GM23338 (cell line): ENCODE measurements around the gene SLC16A9. TPM values are rescaled to one million over a fixed set of nuclear protein-coding genes. Genes with fewer than 3 reads are reported as not detected.

Experiments
- ATAC-seq: fragments of 200-7000 bp; cut with Tn5 transposase; 3 replicates; pipeline ENCODE4 v1.9.1; 2020
- DNase-seq: peaks from one replicate; pipeline ENCODE4 v3.0.0-alpha.2; 2015; ENCODE audit warnings: low spot score
- H2AFZ ChIP-seq: fragments of 200-600 bp; sonication (generic); 2 replicates; pipeline ENCODE4 v1.8.0; 2016; ENCODE audit warnings: antibody characterized with exemption, mild to moderate bottlenecking, moderate library complexity
- H3F3A ChIP-seq: fragments of 200-600 bp; sonication (generic); replicated peaks from 2 replicates; pipeline ENCODE4 v1.8.0; 2017; ENCODE audit warnings: antibody characterized with exemption, mixed run types, low read depth
- H3K27ac ChIP-seq: fragments of 200-600 bp; sonication (generic); 2 replicates; pipeline ENCODE4 v1.6.1; 2016; ENCODE audit warnings: low read depth
- H3K27me3 ChIP-seq: fragments of 200-600 bp; sonication (generic); 2 replicates; pipeline ENCODE4 v1.8.0; 2016; ENCODE audit warnings: mild to moderate bottlenecking, mixed run types, moderate library complexity; ENCODE audit not compliant: insufficient read depth
- H3K36me3 ChIP-seq: fragments of 200-600 bp; sonication (generic); 2 replicates; pipeline ENCODE4 v1.8.0; 2016; ENCODE audit warnings: mild to moderate bottlenecking; ENCODE audit not compliant: insufficient read depth
- H3K4me1 ChIP-seq: fragments of 200-600 bp; sonication (generic); 2 replicates; pipeline ENCODE4 v1.8.0; 2016; ENCODE audit warnings: mild to moderate bottlenecking, moderate library complexity; ENCODE audit not compliant: insufficient read depth
- H3K4me2 ChIP-seq: fragments of 200-600 bp; sonication (generic); 2 replicates; pipeline ENCODE4 v1.7.1; 2017; ENCODE audit warnings: mixed run types
- H3K4me3 ChIP-seq: fragments of 200-600 bp; sonication (generic); 2 replicates; pipeline ENCODE4 v1.6.1; 2016; ENCODE audit warnings: mixed run types
- H3K79me2 ChIP-seq: fragments of 200-600 bp; sonication (generic); replicated peaks from 2 replicates; pipeline ENCODE4 v1.8.0; 2017; ENCODE audit warnings: mild to moderate bottlenecking; ENCODE audit not compliant: insufficient read depth
- H3K9me2 ChIP-seq: fragments of 200-600 bp; sonication (generic); 2 replicates; pipeline ENCODE4 v1.8.0; 2017; ENCODE audit not compliant: insufficient read depth
- H4K20me1 ChIP-seq: fragments of 200-600 bp; sonication (generic); replicated peaks from 2 replicates; pipeline ENCODE4 v1.8.0; 2017; ENCODE audit warnings: mild to moderate bottlenecking; ENCODE audit not compliant: insufficient read depth
- H3K27ac Mint-ChIP-seq: 2 replicates; pipeline ENCODE4 v1.8.0; 2020; ENCODE audit warnings: inconsistent platforms, mild to moderate bottlenecking, moderate library complexity, mixed read lengths
- H3K27me3 Mint-ChIP-seq: 3 replicates; pipeline ENCODE4 v1.8.0; 2022; ENCODE audit warnings: low read depth, mild to moderate bottlenecking, moderate library complexity, mixed read lengths, inconsistent platforms; ENCODE audit not compliant: insufficient read depth, poor library complexity
- H3K36me3 Mint-ChIP-seq: 3 replicates; pipeline ENCODE4 v1.8.0; 2021; ENCODE audit warnings: low read depth, mild to moderate bottlenecking, inconsistent platforms, moderate library complexity, mixed read lengths
- H3K4me1 Mint-ChIP-seq: 3 replicates; pipeline ENCODE4 v1.8.0; 2020; ENCODE audit warnings: mild to moderate bottlenecking, inconsistent platforms, mixed read lengths
- H3K4me3 Mint-ChIP-seq: 3 replicates; pipeline ENCODE4 v1.8.0; 2021; ENCODE audit warnings: moderate library complexity, mild to moderate bottlenecking, inconsistent platforms, mixed read lengths
- H3K9me3 Mint-ChIP-seq: 3 replicates; pipeline ENCODE4 v1.8.0; 2020; ENCODE audit warnings: moderate library complexity, mild to moderate bottlenecking, inconsistent platforms, mixed read lengths
- EZH2 ChIP-seq: fragments of 200-600 bp; sonication (generic); IDR thresholded peaks from one replicate; pipeline ENCODE4 v1.8.0; 2017; ENCODE audit warnings: antibody characterized with exemption, mild to moderate bottlenecking, low read depth; ENCODE audit not compliant: unreplicated experiment
- EZH2phosphoT487 ChIP-seq: fragments of 200-600 bp; sonication (generic); IDR thresholded peaks from one replicate; pipeline ENCODE4 v1.8.1; 2018; ENCODE audit warnings: antibody characterized with exemption; ENCODE audit not compliant: unreplicated experiment
- JUNB ChIP-seq: IDR thresholded peaks from one replicate; pipeline ENCODE4 v1.6.1; 2016; ENCODE audit warnings: antibody characterized with exemption; ENCODE audit not compliant: unreplicated experiment
- POLR2AphosphoS5 ChIP-seq: IDR thresholded peaks from 2 replicates; pipeline ENCODE4 v1.6.1; 2016; ENCODE audit warnings: antibody characterized with exemption, low read depth
- STAT1 ChIP-seq: IDR thresholded peaks from one replicate; pipeline ENCODE4 v1.6.1; 2016; ENCODE audit warnings: antibody characterized with exemption; ENCODE audit not compliant: unreplicated experiment
- ZNF114 ChIP-seq: fragments of 250-450 bp; sonication (Bioruptor Pico); IDR thresholded peaks from 2 replicates; pipeline ENCODE4 v1.5.0; 2020; ENCODE audit warnings: mild to moderate bottlenecking, moderate library complexity
- ZNF331 ChIP-seq: fragments of 250-450 bp; sonication (Bioruptor Pico); IDR thresholded peaks from 2 replicates; pipeline ENCODE4 v1.5.0; 2020; ENCODE audit warnings: low read depth, mild to moderate bottlenecking, moderate library complexity
- polyA plus RNA-seq: library from polyadenylated mRNA; unstranded; fragments of >200 nt; fragmentation: Nextera tagmentation; extraction: Ambion mirVana; gene quantifications from 2 replicates; pipeline ENCODE4 v1.2.1, GENCODE V29; 2016
- total RNA-seq: library from RNA; depleted of rRNA; stranded (reverse); fragments of >200 nt; shearing (Covaris generic); gene quantifications from 2 replicates; pipeline ENCODE4 v1.2.3, GENCODE V29; 2014
- TF ChIP-seq, protein P1 (sequence below): fragments of 250-450 bp; sonication (Bioruptor Pico); IDR thresholded peaks from 2 replicates; pipeline ENCODE4 v1.5.0; 2020; ENCODE audit warnings: mild to moderate bottlenecking, moderate library complexity

Gene SLC16A9
- total and polyA plus RNA-seq, 2 experiments from 2014 or later: 6.5 to 11.4 TPM

DNA sequence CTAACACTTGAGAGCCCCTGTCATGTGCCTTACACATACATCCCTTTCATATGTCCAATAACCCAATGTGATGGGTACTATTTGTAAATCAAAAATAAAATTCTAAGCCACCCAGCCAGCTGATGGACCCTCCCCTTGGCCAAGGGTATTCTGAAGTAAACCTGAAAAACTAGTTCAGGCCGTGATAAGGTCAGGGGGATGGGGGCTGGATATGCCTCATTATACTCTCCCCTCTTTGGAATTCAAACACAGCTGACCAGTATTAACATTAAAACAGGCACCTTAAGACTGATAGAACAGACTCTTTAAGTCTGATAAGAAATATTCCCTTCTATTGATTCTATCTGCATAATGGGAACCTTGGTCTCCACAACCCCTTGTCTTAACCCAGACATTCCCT, 51.9 kb downstream of the SLC16A9 start:
- Mint-ChIP-seq H3K27me3 (no peaks in the 10 kb centered on the region), H3K4me3 (no peak overlapping the region), H3K36me3 (peaks cover 36% of the 10 kb centered on the region; the same call in 2 of the 3 replicates), H3K9me3 (no peaks in the 10 kb centered on the region), H3K27ac (peak overlapping the region; percentile 54), H3K4me1 (peaks cover 18% of the 10 kb centered on the region; the same call in 2 of the 3 replicates)
- peaks cover 15% of the 10 kb centered on the region; the same call in 1 of the 2 replicates for H3K4me1 ChIP-seq
- no peaks in the 10 kb centered on the region for H3K36me3 ChIP-seq
- no peaks in the 10 kb centered on the region for H3F3A ChIP-seq
- H3K4me2 ChIP-seq: peak overlapping the region; percentile 52
- DNase-seq (peak; percentile 41), ATAC-seq (peak; percentile 78)
- no peak overlapping the region for H3K4me3 ChIP-seq
- no peaks in the 10 kb centered on the region for H4K20me1 ChIP-seq
- no peak overlapping the region for H3K27ac ChIP-seq
- no peaks in the 10 kb centered on the region for H3K27me3 ChIP-seq
- H2AFZ ChIP-seq: no peak overlapping the region
- TF ChIP-seq, protein P1, sequence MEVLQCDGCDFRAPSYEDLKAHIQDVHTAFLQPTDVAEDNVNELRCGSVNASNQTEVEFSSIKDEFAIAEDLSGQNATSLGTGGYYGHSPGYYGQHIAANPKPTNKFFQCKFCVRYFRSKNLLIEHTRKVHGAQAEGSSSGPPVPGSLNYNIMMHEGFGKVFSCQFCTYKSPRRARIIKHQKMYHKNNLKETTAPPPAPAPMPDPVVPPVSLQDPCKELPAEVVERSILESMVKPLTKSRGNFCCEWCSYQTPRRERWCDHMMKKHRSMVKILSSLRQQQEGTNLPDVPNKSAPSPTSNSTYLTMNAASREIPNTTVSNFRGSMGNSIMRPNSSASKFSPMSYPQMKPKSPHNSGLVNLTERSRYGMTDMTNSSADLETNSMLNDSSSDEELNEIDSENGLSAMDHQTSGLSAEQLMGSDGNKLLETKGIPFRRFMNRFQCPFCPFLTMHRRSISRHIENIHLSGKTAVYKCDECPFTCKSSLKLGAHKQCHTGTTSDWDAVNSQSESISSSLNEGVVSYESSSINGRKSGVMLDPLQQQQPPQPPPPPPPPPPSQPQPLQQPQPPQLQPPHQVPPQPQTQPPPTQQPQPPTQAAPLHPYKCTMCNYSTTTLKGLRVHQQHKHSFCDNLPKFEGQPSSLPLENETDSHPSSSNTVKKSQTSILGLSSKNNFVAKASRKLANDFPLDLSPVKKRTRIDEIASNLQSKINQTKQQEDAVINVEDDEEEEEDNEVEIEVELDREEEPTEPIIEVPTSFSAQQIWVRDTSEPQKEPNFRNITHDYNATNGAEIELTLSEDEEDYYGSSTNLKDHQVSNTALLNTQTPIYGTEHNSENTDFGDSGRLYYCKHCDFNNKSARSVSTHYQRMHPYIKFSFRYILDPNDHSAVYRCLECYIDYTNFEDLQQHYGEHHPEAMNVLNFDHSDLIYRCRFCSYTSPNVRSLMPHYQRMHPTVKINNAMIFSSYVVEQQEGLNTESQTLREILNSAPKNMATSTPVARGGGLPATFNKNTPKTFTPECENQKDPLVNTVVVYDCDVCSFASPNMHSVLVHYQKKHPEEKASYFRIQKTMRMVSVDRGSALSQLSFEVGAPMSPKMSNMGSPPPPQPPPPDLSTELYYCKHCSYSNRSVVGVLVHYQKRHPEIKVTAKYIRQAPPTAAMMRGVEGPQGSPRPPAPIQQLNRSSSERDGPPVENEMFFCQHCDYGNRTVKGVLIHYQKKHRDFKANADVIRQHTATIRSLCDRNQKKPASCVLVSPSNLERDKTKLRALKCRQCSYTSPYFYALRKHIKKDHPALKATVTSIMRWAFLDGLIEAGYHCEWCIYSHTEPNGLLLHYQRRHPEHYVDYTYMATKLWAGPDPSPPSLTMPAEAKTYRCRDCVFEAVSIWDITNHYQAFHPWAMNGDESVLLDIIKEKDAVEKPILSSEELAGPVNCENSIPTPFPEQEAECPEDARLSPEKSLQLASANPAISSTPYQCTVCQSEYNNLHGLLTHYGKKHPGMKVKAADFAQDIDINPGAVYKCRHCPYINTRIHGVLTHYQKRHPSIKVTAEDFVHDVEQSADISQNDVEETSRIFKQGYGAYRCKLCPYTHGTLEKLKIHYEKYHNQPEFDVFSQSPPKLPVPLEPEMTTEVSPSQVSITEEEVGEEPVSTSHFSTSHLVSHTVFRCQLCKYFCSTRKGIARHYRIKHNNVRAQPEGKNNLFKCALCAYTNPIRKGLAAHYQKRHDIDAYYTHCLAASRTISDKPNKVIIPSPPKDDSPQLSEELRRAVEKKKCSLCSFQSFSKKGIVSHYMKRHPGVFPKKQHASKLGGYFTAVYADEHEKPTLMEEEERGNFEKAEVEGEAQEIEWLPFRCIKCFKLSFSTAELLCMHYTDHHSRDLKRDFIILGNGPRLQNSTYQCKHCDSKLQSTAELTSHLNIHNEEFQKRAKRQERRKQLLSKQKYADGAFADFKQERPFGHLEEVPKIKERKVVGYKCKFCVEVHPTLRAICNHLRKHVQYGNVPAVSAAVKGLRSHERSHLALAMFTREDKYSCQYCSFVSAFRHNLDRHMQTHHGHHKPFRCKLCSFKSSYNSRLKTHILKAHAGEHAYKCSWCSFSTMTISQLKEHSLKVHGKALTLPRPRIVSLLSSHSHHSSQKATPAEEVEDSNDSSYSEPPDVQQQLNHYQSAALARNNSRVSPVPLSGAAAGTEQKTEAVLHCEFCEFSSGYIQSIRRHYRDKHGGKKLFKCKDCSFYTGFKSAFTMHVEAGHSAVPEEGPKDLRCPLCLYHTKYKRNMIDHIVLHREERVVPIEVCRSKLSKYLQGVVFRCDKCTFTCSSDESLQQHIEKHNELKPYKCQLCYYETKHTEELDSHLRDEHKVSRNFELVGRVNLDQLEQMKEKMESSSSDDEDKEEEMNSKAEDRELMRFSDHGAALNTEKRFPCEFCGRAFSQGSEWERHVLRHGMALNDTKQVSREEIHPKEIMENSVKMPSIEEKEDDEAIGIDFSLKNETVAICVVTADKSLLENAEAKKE (CRISPR knock-in tag): no peak
- no peak for TF ChIP-seq ZNF331 (CRISPR knock-in tag)
- no peak for TF ChIP-seq STAT1
- TF ChIP-seq EZH2: no peak
- no peak for TF ChIP-seq POLR2AphosphoS5
- TF ChIP-seq ZNF114 (CRISPR knock-in tag): no peak
- TF ChIP-seq JUNB: no peak
- no peaks in the 10 kb centered on the region for H3K9me2 ChIP-seq
- H3K79me2 ChIP-seq: no peaks in the 10 kb centered on the region

DNA sequence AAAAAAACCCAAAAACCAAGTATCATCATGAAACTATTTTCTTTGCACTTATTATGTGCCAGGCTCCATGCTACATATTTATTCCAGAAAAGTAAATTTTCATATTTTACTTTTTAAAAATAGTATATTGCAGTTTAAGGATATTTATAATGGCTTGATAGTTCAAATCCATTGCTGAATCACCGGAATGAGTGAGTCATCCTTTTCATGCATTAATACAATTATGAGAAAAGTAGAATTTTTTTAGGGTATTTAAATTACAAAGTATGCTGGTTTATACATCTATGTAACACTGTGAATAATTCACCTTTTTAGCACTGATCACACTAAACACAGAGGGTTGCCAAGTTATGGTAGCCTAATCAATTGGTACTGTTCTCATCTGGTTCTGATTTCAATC, 54.3 kb downstream of the SLC16A9 start:
- no peaks in the 10 kb centered on the region for H3K36me3 ChIP-seq
- no peak for TF ChIP-seq EZH2phosphoT487
- ATAC-seq: no peak

More for the DNA sequence above, 54.3 kb downstream of the SLC16A9 start:
- Histone ChIP-seq H3K79me2 (no peaks in the 10 kb centered on the region), H3K27me3 (no peaks in the 10 kb centered on the region), H3K4me1 (peaks cover 15% of the 10 kb centered on the region; the same call in 1 of the 2 replicates), H4K20me1 (no peaks in the 10 kb centered on the region), H3K4me3 (no peak overlapping the region), H3F3A (no peaks in the 10 kb centered on the region), H3K9me2 (no peaks in the 10 kb centered on the region), H3K4me2 (no peak overlapping the region), H2AFZ (no peak overlapping the region), H3K27ac (no peak overlapping the region)
- H3K36me3 Mint-ChIP-seq: peaks cover 16% of the 10 kb centered on the region; the same call in 2 of the 3 replicates
- H3K4me1 Mint-ChIP-seq: peaks cover 18% of the 10 kb centered on the region; the same call in 2 of the 3 replicates
- no peak overlapping the region for H3K27ac Mint-ChIP-seq
- H3K4me3 Mint-ChIP-seq: no peak overlapping the region
- no peak for DNase-seq
- no peaks in the 10 kb centered on the region for H3K27me3 Mint-ChIP-seq
- H3K9me3 Mint-ChIP-seq: no peaks in the 10 kb centered on the region
